ENCODE results near the gene PKIB. TPM values are rescaled to one million over a fixed set of nuclear protein-coding genes. Genes with fewer than 3 reads are reported as not detected.

PKIB gene
- total and polyA plus RNA-seq, 9 donors, result 0.36 to 2.7 (median 0.98) TPM; not detected in 1

DNA sequence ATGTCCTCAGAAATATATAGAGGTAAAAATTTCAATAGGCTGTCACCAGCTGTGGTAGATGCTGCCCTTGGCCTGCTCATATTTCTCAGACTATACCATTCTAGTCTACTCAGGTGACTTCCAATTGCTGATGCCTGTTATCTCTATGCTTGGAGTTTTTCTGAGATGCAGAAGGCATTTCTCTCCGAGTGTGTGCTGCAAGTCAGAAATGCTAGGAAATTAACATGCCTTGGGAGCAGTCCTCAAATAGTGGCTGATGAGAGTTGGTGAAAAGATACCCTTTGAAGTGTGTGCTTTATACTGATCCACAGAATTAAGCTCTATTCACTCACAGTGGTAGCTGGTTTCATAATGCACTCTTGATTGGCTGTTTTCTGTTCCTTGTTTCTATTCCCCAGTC, 43.2 kb upstream of the PKIB start:
- Histone ChIP-seq H3K27ac (no peak overlapping the region), H3K27me3 (no peaks in the 10 kb centered on the region), H3K36me3 (no peaks in the 10 kb centered on the region), H3K4me3 (no peak overlapping the region), H3K4me1 (ENCODE audit: insufficient read depth) (no peaks in the 10 kb centered on the region), H3K9me3 (no peaks in the 10 kb centered on the region)
- no peak for DNase-seq
- TF ChIP-seq POLR2A (IDR thresholded peaks at IDR 0.05) (no peak), EP300 (IDR thresholded peaks at IDR 0.05) (no peak)
- TF ChIP-seq, protein P1, sequence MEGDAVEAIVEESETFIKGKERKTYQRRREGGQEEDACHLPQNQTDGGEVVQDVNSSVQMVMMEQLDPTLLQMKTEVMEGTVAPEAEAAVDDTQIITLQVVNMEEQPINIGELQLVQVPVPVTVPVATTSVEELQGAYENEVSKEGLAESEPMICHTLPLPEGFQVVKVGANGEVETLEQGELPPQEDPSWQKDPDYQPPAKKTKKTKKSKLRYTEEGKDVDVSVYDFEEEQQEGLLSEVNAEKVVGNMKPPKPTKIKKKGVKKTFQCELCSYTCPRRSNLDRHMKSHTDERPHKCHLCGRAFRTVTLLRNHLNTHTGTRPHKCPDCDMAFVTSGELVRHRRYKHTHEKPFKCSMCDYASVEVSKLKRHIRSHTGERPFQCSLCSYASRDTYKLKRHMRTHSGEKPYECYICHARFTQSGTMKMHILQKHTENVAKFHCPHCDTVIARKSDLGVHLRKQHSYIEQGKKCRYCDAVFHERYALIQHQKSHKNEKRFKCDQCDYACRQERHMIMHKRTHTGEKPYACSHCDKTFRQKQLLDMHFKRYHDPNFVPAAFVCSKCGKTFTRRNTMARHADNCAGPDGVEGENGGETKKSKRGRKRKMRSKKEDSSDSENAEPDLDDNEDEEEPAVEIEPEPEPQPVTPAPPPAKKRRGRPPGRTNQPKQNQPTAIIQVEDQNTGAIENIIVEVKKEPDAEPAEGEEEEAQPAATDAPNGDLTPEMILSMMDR (IDR thresholded peaks at IDR 0.05), result no peak
- WGBS, 3 donors, result 57 to 76% (median 74%) methylated on average over 1 of the region's 1 CpG
- intact Hi-C loops (cut with DNase I), result no loop called here

DNA sequence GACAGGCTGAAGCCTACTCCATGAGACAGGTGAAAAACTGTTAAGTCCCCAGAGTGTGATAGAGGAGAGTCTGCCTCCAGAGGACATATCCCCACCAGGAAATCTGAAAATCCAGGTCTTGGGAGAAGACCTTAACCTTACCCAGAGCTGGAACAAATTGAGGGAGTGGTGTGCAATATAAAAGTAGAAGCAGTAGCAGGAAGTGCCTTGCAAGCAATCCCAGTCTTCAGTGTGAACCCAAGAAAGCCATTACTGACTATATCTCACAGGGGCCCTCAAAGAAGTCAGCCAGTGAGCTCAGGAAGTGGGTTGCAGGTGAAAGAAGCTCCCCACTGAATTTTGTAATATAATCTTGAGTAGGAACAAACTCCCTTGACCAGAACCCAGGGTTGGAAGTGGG, 41.9 kb upstream of the PKIB start:
- H3K4me1 ChIP-seq (ENCODE audit: insufficient read depth), result no peaks in the 10 kb centered on the region
- H3K27ac ChIP-seq, result no peak overlapping the region
- intact Hi-C loops (cut with DNase I), result no loop called here
- H3K9me3 ChIP-seq, result no peaks in the 10 kb centered on the region
- H3K4me3 ChIP-seq, result no peak overlapping the region
- no peak for DNase-seq
- H3K27me3 ChIP-seq, result no peaks in the 10 kb centered on the region
- H3K36me3 ChIP-seq, result no peaks in the 10 kb centered on the region
- TF ChIP-seq POLR2A (IDR thresholded peaks at IDR 0.05) (no peak), EP300 (IDR thresholded peaks at IDR 0.05) (no peak)
- TF ChIP-seq, protein P1 (IDR thresholded peaks at IDR 0.05), result no peak

DNA sequence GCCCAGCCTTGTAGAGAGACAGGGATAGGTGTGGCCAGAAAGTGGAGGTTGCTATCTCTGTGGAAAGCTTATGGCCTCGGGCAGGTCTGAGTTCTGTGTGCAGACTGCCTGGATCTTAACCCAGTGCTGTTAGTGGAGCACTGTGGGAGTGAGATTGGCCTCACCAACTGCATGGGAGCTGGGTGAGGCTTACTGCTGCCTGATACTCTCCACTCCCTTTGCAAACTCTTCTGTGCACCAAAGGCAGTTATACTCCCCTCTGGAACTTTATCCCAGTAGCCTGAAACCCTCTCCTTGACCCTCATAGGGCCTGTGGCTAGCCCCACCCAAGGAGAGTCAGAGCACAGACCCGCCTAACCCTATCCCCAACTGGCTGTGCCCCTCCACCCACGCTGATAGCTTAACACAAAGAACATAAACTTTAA, 41.4 kb upstream of the PKIB start:
- DNase-seq, result no peak
- H3K4me1 ChIP-seq (ENCODE audit: insufficient read depth), result no peaks in the 10 kb centered on the region
- TF ChIP-seq, protein P1 (IDR thresholded peaks at IDR 0.05), result no peak
- TF ChIP-seq POLR2A (IDR thresholded peaks at IDR 0.05), result no peak
- no peak for TF ChIP-seq EP300 (IDR thresholded peaks at IDR 0.05)
- 46 to 53% (median 48%) methylated on average over 3 of the region's 3 CpGs for WGBS, 3 donors
- no peaks in the 10 kb centered on the region for H3K27me3 ChIP-seq
- no peak overlapping the region for H3K27ac ChIP-seq
- H3K4me3 ChIP-seq, result no peak overlapping the region
- intact Hi-C loops (cut with DNase I), result no loop called here
- H3K9me3 ChIP-seq, result no peaks in the 10 kb centered on the region
- no peaks in the 10 kb centered on the region for H3K36me3 ChIP-seq

DNA sequence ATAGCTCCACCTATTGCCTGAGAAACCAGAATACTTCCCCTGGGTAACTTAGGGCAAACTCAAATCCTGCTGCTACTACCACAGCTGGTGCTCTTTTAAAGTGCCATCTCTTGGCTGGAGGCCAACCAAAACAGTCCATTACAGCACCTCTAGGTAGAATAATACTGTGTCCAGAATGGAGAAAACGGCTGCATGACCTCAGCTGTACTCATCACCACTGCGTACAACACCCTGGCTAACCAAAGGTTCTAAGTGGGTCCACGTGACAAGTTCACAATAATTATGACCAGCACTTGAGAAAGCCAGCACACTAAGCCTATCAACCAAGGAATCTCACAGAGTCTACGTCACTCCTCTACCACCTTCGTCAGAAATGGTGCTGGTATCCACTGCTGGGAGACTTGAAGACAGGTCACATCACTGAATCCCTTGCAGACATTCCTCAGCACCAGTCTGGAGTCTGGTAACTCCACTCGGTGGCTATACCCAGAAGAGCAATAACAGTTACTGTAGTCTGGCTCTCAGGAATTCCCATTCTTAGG, 40.9 kb upstream of the PKIB start:
- no peak overlapping the region for H3K27ac ChIP-seq
- TF ChIP-seq, protein P1 (IDR thresholded peaks at IDR 0.05), result no peak
- TF ChIP-seq POLR2A (IDR thresholded peaks at IDR 0.05), result no peak
- TF ChIP-seq EP300 (IDR thresholded peaks at IDR 0.05), result no peak
- H3K9me3 ChIP-seq, result no peaks in the 10 kb centered on the region
- no peaks in the 10 kb centered on the region for H3K4me1 ChIP-seq (ENCODE audit: insufficient read depth)
- intact Hi-C loops (cut with DNase I), result no loop called here
- 74% methylated on average over 6 of the region's 6 CpGs for WGBS, 3 donors
- H3K36me3 ChIP-seq, result no peaks in the 10 kb centered on the region
- H3K4me3 ChIP-seq, result no peak overlapping the region
- DNase-seq, result no peak
- no peaks in the 10 kb centered on the region for H3K27me3 ChIP-seq

Data from ovary (tissue), 9 donors.